Activated CD4-positive, CD25-positive, alpha-beta regulatory T cell treated with anti-CD3 and anti-CD28 coated beads, Interleukin-2, amount 50 U/mL, for 16 hours (primary cell): Measurements from ENCODE around the gene MLLT3.

Experiments used
- DNase-seq: peaks from one replicate; pipeline ENCODE4 v3.0.0-alpha.2; 2020; ENCODE audit warnings: low read depth, low spot score

Gene MLLT3

GRCh38 chr9:20418485-20418884, 203.8 kb downstream of the MLLT3 start:
- DNase-seq = no peak

GRCh38 chr9:20417373-20418080, 204.8 kb downstream of the MLLT3 start:
- no peak for DNase-seq

- DNase-seq = no peak
Measured at GRCh38 chr9:20414150-20414549, 208.1 kb downstream of the MLLT3 start.

- no peak for DNase-seq
Measured at GRCh38 chr9:20409321-20410092, 212.8 kb downstream of the MLLT3 start.

- no peak for DNase-seq
Measured at GRCh38 chr9:20408513-20408912, 213.8 kb downstream of the MLLT3 start.

- DNase-seq = no peak
Measured at GRCh38 chr9:20407013-20407412, 215.3 kb downstream of the MLLT3 start.

- no peak for DNase-seq
Measured at GRCh38 chr9:20406344-20406743, 216.0 kb downstream of the MLLT3 start.

- DNase-seq = no peak
Measured at GRCh38 chr9:20405616-20406015, 216.7 kb downstream of the MLLT3 start.

DNA sequence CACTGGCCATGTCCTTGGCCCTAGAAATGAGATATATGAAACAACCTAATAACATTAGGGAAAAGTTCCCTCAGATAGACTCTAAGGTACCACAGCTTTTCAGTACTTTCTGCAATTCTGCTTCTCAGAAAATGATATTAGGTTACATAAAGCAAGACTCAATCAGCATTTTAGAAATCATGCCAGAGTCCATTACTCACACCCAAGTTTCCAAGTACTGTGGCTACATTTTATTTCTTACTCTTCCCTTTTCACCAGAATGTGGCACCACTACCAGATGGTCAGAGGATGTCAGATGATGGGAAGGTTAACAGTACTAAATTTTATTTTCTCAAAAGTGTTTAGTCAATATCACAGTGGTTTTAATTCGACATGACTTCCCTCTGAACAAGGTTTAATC, 217.2 kb downstream of the MLLT3 start:
- no peak for DNase-seq

- no peak for DNase-seq
Measured at GRCh38 chr9:20404192-20404813, 218.0 kb downstream of the MLLT3 start.

- no peak for DNase-seq
Measured at GRCh38 chr9:20403346-20403745, 219.0 kb downstream of the MLLT3 start.

- no peak for DNase-seq
Measured at GRCh38 chr9:20402273-20402875, 219.9 kb downstream of the MLLT3 start.

GRCh38 chr9:20398536-20399338, 223.6 kb downstream of the MLLT3 start:
- DNase-seq = no peak

GRCh38 chr9:20397348-20397747, 225.0 kb downstream of the MLLT3 start:
- no peak for DNase-seq

DNA sequence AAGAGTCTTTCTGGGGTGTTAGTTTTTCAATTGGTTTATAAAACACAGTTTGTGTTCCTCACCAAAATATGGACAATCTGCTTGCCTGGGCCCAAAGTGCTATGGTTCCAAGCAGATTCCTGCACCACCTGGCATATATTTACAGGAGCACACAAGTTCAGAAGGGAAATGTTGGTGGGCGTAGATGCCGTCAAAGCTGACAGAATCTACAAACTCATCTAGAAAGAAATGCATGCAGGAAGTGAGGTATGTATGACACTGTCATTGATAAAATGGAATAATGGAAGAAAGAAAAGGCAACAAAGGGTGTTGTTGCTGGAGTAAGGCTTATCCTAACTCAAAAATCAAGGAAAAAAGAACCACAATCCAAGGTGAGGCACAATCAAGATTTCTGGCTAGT, 225.8 kb downstream of the MLLT3 start:
- no peak for DNase-seq

GRCh38 chr9:20395651-20396050, 226.6 kb downstream of the MLLT3 start:
- no peak for DNase-seq

GRCh38 chr9:20394969-20395368, 227.3 kb downstream of the MLLT3 start:
- DNase-seq = no peak

DNA sequence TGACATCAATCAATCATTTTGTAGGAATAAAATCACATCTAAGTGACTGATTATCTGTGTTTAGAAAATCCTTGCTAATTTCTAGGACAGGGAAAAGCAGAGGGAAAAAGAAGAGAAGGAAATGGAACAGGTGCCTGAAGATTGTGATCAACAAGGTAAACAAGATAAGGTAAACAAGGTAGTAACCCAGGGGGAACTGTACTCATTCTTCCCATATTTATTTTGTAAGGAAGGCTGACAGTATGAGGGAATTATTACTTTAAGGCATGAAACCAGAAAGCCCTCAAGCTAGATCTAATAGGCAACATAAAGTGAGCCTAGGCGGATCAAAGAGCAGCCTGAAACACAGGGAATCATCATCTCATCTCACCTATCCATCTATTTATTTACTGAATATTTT, 231.1 kb downstream of the MLLT3 start:
- no peak for DNase-seq

DNA sequence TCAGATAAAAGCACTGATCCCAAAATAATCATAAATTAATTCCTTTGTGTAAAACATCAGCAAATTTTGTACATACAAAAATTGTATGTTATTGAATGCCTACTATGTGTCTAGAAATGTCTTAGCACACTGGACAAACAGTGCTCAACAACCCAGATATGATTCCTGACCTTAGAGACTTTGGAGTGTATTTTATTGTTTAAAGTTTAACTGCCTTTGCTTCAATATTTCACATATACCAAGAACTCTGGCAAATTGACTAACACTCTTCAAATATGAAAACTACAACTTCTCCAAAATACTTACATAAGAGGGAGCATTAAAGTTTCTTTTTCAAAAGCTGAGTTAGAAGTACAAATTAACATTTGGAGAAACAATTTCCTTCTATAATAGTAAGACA, 231.9 kb downstream of the MLLT3 start:
- no peak for DNase-seq

- DNase-seq = no peak
Measured at GRCh38 chr9:20387062-20387461, 235.2 kb downstream of the MLLT3 start.

GRCh38 chr9:20384642-20385041, 237.7 kb downstream of the MLLT3 start:
- DNase-seq = no peak
